ENCODE data around the gene PRRT2. TPM values are rescaled to one million over a fixed set of nuclear protein-coding genes. Genes with fewer than 3 reads are reported as not detected.

The PRRT2 gene
- 1.8 and 2.9 TPM in 2 replicates for total RNA-seq

DNA sequence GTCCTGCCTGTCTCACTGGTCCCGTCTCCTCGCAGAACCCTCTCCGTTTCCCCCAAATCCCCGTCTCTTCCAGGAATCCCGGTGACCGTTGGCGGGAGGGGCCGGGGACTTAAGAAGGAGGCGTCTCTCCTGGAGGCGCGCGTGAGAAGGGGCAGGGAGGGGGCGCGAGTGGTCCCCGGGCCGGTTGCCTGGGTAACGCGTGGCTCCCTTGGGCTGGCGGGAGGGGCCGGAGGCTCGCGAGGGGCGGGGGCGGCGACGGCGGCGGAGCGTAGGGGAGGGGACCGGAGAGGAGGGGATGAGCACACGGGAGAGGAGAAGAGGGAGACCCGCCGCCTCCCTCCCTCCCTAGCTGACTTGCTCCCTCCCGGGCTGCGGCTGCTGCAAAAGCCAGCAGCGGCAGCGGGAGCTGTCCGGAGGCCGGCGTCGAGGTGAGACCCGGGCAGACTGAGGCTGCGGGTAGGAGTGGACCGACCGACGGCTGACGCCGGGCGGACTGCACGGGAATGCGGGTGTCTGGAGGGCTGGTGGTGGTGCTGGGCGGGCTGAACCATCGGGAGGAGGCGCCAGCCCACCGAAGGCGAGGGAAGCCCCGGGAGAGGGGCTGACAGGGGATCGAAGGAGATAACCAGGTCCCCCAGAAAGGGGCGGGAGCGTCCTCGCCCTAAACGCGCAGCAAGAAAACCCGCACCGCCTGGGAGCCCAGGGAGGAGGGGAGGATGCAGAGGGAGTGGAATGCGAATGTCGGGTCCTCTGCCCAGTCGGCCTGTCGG lies at the start of gene PRRT2:
Gene PRRT2, plus strand, starts transcription at position 298 of the 770 bp plus-strand sequence. CDS start 862 bp downstream, outside the sequence.

DNA sequence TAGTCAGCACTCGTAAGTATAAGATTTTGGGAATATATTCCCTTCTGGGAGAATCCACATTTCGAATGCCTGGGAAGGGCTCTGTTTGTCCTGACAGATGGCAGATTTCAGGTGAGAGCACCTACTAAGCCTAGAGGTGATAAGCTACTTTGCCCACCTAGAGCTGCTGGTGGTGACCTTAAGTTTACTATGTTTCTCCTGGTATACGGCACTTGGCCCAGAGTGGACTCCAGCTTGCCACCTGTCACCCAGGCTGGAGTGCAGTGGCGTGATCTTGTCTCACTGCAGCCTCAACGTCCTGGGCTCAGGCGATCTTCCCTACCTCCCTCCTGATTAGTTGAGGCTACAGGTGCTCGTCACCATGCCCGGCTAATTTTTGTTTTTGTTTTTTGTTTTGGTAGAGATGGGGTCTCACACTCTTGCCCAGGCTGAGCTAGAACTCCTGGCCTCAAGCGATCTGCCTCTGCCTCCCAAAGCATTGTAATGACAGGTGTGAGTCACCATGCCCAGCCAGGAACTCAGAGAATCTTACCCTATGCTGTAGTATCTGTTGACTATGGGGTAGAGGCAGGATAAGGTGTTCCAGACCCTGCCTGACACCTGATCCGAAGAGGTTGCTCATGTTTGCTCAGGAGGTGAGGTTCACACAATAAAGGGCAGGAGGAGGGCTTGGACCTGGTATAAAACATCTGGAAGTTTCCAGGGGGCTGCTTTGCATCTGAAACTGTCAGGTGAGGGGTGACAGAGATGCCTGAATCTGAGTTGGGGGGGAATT lies 34.2 kb upstream of the PRRT2 start, which contains the start of gene ZG16:
Gene ZG16, plus strand, starts transcription at position 681 of the 775 bp plus-strand sequence. CDS start 1,011 bp downstream, outside the sequence.

DNA sequence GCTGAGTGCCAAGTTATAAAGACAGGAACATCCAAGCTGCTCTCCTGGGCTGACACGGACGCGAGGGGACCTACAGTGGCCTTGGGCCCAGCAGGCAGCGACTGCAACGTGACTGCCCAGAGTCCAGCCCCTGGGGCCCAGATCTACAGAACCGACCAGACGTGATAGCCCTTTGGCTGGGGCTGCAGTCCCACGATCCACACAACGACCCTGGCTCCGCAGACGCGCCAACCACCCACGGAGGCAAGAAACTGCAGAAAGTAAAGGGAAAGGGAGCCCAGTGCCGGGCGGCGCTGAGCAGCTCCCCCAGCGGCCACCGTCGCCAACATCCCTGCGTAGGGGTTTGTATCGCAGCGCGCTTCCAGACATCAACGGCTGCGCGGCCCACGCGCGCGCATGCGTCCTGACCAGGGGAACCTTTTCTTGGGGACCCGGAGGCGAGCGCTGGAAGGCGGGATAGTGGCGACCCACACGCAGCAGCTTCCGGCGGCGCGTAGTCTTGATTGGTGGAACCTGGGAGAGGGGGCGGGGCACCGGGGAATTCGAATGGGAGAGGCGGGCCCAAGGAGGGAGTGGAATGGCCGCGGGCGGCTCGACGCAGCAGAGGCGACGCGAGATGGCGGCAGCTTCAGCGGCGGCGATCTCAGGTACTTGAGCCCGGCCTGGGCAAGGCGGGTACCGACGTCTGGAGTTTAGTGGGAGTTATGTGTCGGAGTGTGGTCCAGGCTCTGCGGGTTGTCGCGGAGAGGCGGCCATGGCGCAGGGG lies 21.6 kb upstream of the PRRT2 start, which contains the start of gene KIF22:
Gene KIF22, plus strand, starts transcription at position 569 of the 766 bp plus-strand sequence. Its CDS starts 9 bp downstream, at position 578.

DNA sequence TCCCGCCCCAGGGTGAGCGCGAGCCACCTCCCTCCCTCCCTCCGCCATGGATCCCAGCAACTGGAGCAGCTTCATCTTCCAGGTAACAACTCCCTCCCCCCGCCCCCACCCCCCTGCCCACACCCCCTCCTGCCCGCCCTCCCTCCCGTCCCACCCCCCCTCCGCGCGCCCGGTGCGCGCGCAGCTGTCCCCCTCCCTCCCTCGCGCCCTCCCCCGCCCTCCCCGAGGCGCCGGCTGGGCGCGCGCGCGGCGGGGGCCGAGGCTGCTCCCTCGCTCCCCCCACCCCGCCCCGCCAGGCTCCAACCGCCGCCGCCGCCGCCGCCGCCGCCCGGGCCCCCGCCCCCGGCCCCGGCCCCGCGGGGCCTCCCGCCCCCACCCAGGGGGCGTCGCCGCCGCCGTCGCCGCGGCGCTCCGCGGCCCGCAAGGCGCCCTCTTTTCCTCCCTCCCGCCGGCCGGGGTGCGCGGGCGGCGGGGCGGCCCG lies 5.9 kb upstream of the PRRT2 start, which contains the start of gene MAZ:
Gene MAZ, plus strand, starts transcription at position 431 of the 481 bp plus-strand sequence. CDS start 173 bp downstream, outside the sequence.

DNA sequence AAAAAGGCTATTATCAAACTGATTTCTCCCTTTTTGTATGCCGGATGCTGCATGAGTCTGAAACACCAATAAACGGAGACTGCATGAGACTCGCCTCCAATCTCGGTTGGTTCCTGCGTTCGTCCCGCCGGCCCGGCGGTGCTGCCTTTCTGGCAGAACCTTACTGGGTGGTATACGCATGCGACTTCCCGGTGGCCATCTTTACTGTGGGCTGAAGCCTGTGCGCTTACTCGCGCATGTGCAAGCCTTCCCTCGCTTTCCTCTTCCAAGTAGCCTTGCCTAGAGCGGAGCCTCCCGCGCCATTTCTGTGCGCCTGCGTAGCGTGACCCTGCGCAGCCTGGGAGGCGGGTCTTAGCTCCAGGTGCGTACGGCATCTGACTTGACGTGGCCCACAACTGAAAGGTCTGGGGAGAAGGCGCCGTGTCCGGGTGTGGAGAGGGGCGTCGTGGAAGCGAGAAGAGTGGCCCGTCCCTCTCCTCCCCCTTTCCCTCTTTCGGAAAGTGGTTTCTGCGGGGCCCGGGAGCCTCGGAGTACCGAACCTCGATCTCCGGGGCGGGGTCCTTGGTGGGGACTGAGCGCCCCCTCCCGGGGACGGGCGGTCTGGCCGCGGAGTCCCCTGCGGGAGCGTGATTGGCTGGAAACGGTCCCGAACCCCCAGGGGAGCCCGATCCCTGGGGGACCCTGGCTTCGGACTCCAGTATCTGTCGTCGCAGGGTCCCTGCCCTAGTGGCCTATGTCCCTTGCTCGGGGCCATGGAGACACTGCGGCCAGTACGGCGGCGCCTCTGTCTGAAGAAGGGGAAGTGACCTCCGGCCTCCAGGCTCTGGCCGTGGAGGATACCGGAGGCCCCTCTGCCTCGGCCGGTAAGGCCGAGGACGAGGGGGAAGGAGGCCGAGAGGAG lies 4.0 kb downstream of the PRRT2 start, which contains the start of gene PAGR1:
Gene PAGR1, plus strand, starts transcription at position 360 of the 901 bp plus-strand sequence. Its CDS starts 374 bp downstream, at position 734.

DNA sequence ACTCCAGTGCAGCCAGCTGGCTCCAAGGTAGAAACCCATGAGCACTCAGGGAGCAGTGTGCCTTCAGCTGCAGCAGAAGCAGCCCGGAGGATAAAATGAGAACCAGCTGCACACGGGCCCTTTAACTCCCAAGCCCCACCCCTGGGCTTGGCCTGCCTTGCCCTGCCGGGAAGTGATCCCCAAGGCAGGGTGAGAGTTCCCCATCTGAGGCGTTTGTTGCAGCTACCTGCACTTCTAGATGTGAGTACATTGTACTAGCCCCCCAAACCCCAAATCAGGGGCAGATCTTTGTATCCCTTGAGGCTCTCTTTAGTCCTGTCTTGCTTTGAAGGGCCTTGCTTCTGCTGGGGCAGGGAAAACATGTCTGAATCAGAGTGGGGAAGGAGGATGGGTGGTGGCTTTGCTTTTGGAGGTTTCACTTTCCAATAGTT lies 8.3 kb downstream of the PRRT2 start, which contains the start of gene MVP:
Gene MVP, plus strand, starts transcription at position 192 of the 431 bp plus-strand sequence. CDS start 10,088 bp downstream, outside the sequence.

DNA sequence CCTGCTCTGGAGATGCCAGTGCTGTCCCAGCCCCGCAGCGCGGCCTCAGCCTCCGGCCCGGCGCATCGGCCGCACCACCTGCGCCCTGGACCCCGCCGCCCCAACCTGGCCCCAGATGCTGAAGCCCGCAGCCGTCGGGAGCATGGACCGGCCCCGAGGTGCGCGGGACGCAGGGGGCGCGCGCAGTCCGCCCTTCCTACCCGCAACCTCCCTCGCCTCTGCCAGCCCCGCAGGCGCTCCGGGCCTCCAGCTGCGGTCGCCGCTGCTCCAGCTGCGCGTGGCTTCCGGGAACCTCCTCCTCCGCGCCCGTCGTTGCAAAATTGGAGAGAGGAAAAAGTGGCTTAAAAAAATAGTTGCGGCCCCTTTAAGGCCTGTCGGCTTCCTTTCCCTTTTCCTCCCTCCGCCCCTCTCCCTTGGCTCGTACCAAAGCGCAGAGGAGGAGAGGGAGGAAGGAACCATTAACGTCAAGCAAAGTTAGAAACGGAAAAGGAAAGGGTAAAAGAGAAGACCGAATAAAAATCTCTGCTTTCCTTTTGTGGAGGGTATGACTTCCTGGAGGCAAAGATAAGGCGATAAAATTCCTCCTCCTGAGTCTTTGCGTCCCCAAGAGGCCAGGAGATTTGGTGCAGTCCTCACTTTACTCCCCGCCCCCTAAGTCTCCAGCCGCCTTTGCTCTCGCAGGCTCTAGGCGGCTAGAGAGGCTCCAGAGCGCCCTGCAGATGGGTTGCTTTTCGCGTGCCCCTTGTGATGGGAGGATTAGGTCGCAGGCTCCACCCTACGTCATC lies 51.1 kb downstream of the PRRT2 start, which contains the start of gene CDIPT:
Gene CDIPT, minus strand, starts transcription at position 343 of the 785 bp plus-strand sequence. CDS start 369 bp downstream, outside the sequence.

Other genes starting within 250 kb of the PRRT2 start
- gene SPN, start 148.9 kb upstream of the PRRT2 start, total RNA-seq: not detected in 2 replicates
- gene QPRT, start 133.0 kb upstream of the PRRT2 start, total RNA-seq: 101 and 156 TPM in 2 replicates
- not detected in 2 replicates for gene C16orf54, start 66.2 kb upstream of the PRRT2 start, total RNA-seq
- gene ZG16, start 33.9 kb upstream of the PRRT2 start, total RNA-seq: not detected in 2 replicates
- gene KIF22, start 21.4 kb upstream of the PRRT2 start, total RNA-seq: 33.2 and 134 TPM in 2 replicates
- gene MAZ, start 5.7 kb upstream of the PRRT2 start, total RNA-seq: 128 and 170 TPM in 2 replicates
- gene PAGR1, start 4.0 kb downstream of the PRRT2 start, total RNA-seq: 21.1 and 30.1 TPM in 2 replicates
- 413 and 417 TPM in 2 replicates for gene MVP, start 8.3 kb downstream of the PRRT2 start, total RNA-seq
- 59.4 and 102 TPM in 2 replicates for gene CDIPT, start 51.0 kb downstream of the PRRT2 start, total RNA-seq
- 2.1 and 10.0 TPM in 2 replicates for gene SEZ6L2, start 87.4 kb downstream of the PRRT2 start, total RNA-seq
- 9.1 and 9.4 TPM in 2 replicates for gene ASPHD1, start 88.3 kb downstream of the PRRT2 start, total RNA-seq
- 13.2 and 14.3 TPM in 2 replicates for gene KCTD13, start 114.0 kb downstream of the PRRT2 start, total RNA-seq
- gene TMEM219, start 149.9 kb downstream of the PRRT2 start, total RNA-seq: 49.6 and 86.6 TPM in 2 replicates
- 56.2 and 62.0 TPM in 2 replicates for gene TAOK2, start 161.7 kb downstream of the PRRT2 start, total RNA-seq
- 9.0 and 15.5 TPM in 2 replicates for gene HIRIP3, start 183.4 kb downstream of the PRRT2 start, total RNA-seq
- 17.2 and 47.3 TPM in 2 replicates for gene INO80E, start 184.0 kb downstream of the PRRT2 start, total RNA-seq
- gene DOC2A, start 198.8 kb downstream of the PRRT2 start, total RNA-seq: 0.22 and 0.62 TPM in 2 replicates
- not detected in 2 replicates for gene C16orf92, start 211.0 kb downstream of the PRRT2 start, total RNA-seq
- gene TLCD3B, start 219.1 kb downstream of the PRRT2 start, total RNA-seq: 0.22 TPM in 1 of 2 replicates, not detected in the other

All from uterine smooth muscle cell (primary cell).